Activated naive CD4-positive, alpha-beta T cell treated with Interleukin-2 at 50 U/mL for 16 hours (primary cell): ENCODE measurements around the gene SLC39A10.
"Not testable (repeated sequence)": the region's sequence is repeated elsewhere in the genome, so short reads cannot be mapped to it uniquely, and the experiment has no call there.

ENCODE experiments used
- DNase-seq: peaks from one replicate; pipeline ENCODE4 v3.0.0-alpha.2; 2020

SLC39A10 gene

GRCh38 chr2:195645413-195645812, 11.6 kb upstream of the SLC39A10 start:
- no peak for DNase-seq

DNA sequence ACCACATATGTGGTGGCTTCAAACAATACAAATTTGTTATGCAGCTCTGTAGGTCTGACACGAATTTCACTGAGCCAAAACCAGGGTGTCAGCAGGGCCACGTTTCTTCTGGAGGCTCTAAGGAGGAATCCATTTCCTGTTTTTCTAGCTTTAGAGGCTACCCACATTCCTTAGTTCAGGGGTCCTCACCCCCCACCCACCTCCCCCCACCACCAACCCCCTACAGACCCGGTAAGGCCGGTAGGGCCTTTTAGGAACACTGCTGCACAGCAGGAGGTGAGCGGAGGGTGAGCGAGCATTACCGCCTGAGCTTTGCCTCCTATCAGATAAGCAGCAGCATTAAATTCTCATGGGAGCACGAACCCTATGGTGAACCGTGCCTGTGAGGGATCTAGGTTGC, 10.6 kb upstream of the SLC39A10 start:
- no peak for DNase-seq

DNA sequence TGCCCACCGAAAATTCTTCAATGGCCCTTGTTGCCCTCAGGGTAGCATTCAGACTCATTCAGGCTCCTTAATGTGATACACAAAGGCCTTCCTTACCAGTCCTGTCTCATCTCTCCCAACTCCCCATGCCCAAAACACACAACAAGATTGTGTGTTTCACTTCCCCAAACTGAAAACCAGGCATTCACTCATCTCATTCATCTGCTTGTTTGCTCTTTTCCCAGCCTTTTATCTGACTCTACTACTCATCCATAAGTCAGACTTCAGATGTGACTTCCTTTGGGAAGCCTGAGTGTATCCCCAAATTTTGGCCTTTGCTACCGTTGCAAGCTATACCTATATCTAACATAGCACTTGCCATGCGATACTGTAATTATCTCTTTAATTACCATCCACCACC, 9.7 kb upstream of the SLC39A10 start:
- DNase-seq = no peak

- DNase-seq = not testable (repeated sequence)
Observed at GRCh38 chr2:195648370-195648769, 8.7 kb upstream of the SLC39A10 start.

DNA sequence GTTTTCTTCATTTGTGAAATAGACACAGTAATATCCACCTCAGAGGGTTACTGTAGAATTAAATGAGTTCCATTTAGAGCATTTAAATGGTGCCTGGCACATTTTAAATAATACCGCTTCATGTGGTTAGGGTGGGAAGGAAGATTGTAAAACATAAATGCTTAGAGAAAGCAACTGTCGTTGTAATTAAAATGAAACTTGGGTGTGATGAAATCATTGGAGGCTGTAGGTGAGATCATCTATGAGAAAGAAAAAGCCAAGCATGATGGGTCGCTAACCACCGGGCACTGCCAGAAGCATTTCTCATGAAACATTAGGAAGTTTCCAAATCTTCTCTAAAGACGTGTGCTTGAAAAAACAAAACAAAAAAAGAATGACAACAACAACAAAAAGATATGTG, 8.2 kb upstream of the SLC39A10 start:
- no peak for DNase-seq

DNA sequence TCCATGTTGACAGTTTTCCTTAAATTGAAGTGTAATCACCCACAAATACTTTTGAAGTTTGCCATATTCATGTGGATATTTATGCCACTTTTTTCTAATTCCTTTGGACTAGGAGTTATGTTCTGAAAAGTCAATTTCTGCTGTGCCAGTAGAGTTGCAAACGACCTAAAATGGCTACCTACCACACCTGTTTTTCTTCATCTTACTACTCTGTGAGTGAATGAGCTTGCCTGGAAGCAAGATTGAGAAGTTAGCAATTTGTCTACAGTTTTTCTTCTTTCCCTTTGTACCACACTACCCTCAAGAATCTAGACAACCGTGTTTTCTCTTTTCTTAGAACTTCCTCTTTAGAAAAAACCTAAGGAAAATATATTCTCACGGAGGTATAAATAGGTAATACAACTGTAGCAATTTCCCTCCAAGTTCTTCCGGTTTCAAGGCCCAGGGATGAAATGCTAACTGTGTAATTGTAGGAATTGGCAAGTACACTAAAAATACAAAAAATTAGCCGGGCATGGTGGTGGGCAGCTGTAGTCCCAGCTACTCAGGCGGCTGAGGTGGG, 7.3 kb upstream of the SLC39A10 start:
- no peak for DNase-seq

DNA sequence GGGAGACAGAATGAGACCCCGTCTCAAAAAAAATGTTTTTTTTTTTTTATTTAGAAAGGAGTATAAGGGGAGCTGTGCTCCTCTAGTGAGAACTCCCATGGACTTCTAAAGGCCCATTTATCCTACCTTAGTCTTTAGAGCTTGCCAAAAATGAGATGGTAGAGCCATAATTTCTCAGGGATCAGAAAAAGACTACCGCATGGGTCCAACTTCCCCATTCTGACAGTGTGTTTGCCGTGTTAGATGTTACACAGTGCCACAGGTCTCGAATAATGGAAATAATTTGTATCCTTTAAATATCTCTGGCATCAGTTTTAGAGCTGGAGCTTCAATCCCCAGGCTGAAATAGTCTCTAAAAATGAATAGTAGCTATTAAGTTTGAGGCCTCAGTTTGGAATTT, 6.0 kb upstream of the SLC39A10 start:
- no peak for DNase-seq

- no peak for DNase-seq
Observed at GRCh38 chr2:195652911-195653310, 4.1 kb upstream of the SLC39A10 start.

DNA sequence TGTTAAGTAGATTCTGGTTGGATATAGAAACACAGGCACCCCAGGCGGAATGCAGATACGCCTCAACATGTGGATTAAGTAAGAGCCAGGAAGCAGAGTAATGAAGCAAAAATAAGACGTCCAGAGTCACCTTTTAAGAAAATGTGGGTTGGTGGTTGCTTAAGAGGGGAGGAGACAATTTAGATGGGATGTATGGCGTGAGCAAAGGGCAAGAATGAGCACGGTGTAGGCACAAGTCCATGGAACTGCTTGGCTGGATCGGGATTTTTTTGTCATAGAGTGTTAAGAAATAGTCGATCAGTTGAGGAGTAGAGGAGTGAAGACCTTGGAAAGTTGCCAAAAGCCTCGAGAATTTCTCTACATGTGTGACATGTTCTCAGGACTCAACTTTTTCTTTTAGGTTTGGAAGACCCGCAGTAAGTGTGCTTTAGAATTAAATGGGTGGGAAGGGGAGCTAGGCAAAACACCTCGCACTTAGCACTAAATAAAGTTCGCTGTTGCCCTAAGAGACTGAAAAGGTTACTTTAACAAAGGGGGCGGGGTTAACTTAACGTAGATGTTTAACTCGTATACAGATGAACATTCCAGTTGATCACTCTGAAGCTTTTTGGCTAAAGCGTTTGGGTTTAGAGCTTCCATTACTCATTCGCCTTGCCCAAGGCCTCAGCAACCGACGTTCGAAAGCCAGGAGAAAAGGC, 716 bp upstream of the SLC39A10 start:
- DNase-seq = no peak

- DNase-seq = peak; percentile 69
Observed at GRCh38 chr2:195657634-195658540, 861 bp downstream of the SLC39A10 start.

GRCh38 chr2:195658541-195658890, 1.5 kb downstream of the SLC39A10 start:
- DNase-seq = no peak

- no peak for DNase-seq
Observed at GRCh38 chr2:195659114-195659513, 2.1 kb downstream of the SLC39A10 start.

- DNase-seq = peak; percentile 74
Observed at GRCh38 chr2:195659982-195660890, 3.2 kb downstream of the SLC39A10 start.

GRCh38 chr2:195662138-195662537, 5.1 kb downstream of the SLC39A10 start:
- no peak for DNase-seq

GRCh38 chr2:195663007-195663406, 6.0 kb downstream of the SLC39A10 start:
- DNase-seq = no peak

DNA sequence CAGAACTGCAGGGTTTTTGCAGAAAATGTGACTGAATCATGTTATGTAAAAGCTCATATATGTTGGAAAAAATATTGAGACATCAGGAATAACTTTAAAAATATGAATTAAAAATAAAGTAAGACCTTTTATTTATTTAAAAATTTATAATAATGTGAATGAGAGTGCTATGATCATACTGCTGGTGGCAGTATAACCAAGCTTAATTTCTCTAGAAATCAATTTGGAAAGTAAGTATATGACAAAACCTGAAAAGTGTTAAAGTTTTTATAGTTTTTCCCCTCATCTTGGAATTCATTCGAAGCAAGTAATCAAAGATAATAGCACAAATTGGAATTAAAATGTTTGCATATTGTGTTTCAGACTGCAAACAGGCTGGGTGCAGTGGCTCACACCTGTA, 7.5 kb downstream of the SLC39A10 start:
- no peak for DNase-seq

DNA sequence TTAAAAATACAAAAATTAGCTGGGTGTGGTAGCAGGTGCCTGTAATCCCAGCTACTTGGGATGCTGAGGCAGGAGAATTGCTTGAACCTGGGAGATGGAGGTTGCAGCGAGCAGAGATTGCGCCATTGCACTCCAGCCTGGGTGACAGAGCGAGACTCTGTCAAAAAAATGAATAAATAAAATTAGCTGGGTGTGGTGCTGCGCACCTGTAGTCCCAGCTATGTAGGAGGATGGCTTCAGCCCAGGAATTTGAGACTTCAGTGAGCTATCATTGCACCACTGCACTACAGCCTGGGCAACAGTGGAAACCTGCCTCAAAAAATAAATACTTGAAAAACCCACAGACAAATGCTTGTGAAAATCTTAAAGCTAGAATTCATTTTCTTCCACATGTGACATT, 8.1 kb downstream of the SLC39A10 start:
- DNase-seq = not testable (repeated sequence)

DNA sequence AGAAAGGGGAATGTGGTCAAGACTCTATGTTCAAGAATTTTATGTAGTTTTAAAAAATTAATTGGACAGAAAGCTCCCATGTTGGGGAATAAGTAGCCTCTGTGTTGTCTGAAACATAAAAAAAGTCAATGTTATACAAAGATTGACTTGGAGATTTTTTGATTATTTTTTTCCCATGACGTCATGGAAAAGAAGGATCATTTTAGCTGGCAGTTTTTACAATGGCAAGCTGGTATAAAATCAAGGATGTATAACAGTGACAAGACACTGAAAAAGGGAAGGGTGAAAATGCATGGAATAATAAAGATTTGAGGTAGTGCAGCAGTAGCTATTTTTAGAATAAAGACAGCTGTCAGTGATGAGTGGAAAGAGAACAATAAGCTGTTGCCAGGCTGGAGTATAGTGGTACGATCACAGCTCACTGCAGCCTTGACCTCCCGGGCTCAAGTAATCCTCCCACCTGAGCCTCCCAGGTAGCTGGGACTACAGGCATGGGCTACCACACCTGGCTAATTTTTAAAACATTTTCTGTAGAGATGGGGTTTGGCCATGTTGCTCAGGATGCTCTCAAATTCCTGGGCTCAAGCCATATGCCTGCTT, 9.2 kb downstream of the SLC39A10 start:
- no peak for DNase-seq

DNA sequence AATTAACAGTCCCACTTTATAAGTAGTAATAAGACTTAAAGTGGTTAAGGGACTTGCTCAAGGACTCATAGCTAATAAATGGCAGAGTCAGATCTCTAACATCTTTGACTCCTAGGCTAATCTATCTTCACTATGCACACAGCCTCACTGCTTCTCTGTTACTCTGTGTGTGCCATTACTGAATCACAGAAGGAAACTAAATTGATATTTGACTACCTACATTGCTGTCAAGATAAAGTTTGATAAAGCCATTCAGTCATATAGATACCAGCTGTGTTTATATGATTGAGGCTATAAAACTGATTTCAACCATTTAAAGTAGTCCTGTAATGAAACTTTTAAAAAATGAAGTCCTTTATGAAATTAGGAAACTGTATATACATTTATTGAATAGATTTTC, 10.9 kb downstream of the SLC39A10 start:
- no peak for DNase-seq

GRCh38 chr2:195670191-195670590, 13.2 kb downstream of the SLC39A10 start:
- no peak for DNase-seq

DNA sequence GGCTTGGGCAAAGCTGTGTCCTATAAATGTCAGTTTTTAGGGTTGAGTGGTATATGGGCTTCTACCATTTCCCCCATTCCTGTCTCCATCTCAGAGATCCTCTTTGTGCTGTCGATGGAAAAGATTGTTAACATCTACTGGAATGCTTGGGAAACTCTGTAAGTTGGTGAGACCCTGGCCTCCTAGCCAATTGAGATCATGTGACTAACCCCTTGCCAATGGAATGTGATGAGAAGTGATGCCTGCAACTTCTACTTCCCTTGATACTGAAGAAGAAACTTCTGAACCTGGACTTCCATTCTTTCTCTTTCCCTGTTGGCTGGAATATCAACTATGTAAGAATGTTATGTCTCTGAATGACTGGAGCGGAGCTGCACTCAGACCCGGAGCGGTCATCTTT, 14.5 kb downstream of the SLC39A10 start:
- DNase-seq = no peak

GRCh38 chr2:195672674-195673073, 15.6 kb downstream of the SLC39A10 start:
- no peak for DNase-seq
